Measurements from ENCODE around the gene TMEM200B.
"Not testable (repeated sequence)": the region's sequence is repeated elsewhere in the genome, so short reads cannot be mapped to it uniquely, and the experiment has no call there.

TMEM200B gene

GRCh38 chr1:29113413-29114117, 10.1 kb downstream of the TMEM200B start:
- no peak for DNase-seq (ENCODE audit: low read depth)
- TF ChIP-seq MAX (IDR thresholded peaks at IDR 0.05; ENCODE audit: low read depth, low read length) = no peak
- no peak for TF ChIP-seq POLR2A (IDR thresholded peaks at IDR 0.05; ENCODE audit: extremely low read depth, insufficient read length)
- no peak for TF ChIP-seq CTCF (IDR thresholded peaks at IDR 0.05; ENCODE audit: low read depth, low read length)
- no peak for TF ChIP-seq MYC (IDR thresholded peaks at IDR 0.05; ENCODE audit: low read depth, low read length)
- no peak overlapping the region for H3K4me3 ChIP-seq (ENCODE audit: low read depth, low read length)

GRCh38 chr1:29112705-29113412, 10.8 kb downstream of the TMEM200B start:
- no peak for TF ChIP-seq MAX (IDR thresholded peaks at IDR 0.05; ENCODE audit: low read depth, low read length)
- no peak for TF ChIP-seq MYC (IDR thresholded peaks at IDR 0.05; ENCODE audit: low read depth, low read length)
- TF ChIP-seq CTCF (IDR thresholded peaks at IDR 0.05; ENCODE audit: low read depth, low read length) = no peak
- TF ChIP-seq POLR2A (IDR thresholded peaks at IDR 0.05; ENCODE audit: extremely low read depth, insufficient read length) = no peak
- DNase-seq (ENCODE audit: low read depth) = no peak

GRCh38 chr1:29108041-29108440, 15.7 kb downstream of the TMEM200B start:
- DNase-seq (ENCODE audit: low read depth); H3K4me3 ChIP-seq (ENCODE audit: low read depth, low read length): not testable (repeated sequence)

More at GRCh38 chr1:29112705-29113412, 10.8 kb downstream of the TMEM200B start:
- no peak overlapping the region for H3K4me3 ChIP-seq (ENCODE audit: low read depth, low read length)

- DNase-seq (ENCODE audit: low read depth) = no peak
- TF ChIP-seq POLR2A (IDR thresholded peaks at IDR 0.05; ENCODE audit: extremely low read depth, insufficient read length) (no peak), MYC (IDR thresholded peaks at IDR 0.05; ENCODE audit: low read depth, low read length) (no peak), CTCF (IDR thresholded peaks at IDR 0.05; ENCODE audit: low read depth, low read length) (no peak), MAX (IDR thresholded peaks at IDR 0.05; ENCODE audit: low read depth, low read length) (no peak)
- no peak overlapping the region for H3K4me3 ChIP-seq (ENCODE audit: low read depth, low read length)
Measured at GRCh38 chr1:29105822-29106221, 17.9 kb downstream of the TMEM200B start.

- TF ChIP-seq CTCF (IDR thresholded peaks at IDR 0.05; ENCODE audit: low read depth, low read length) = no peak
- TF ChIP-seq POLR2A (IDR thresholded peaks at IDR 0.05; ENCODE audit: extremely low read depth, insufficient read length) = no peak
- TF ChIP-seq MAX (IDR thresholded peaks at IDR 0.05; ENCODE audit: low read depth, low read length) = no peak
- TF ChIP-seq MYC (IDR thresholded peaks at IDR 0.05; ENCODE audit: low read depth, low read length) = no peak
- no peak overlapping the region for H3K4me3 ChIP-seq (ENCODE audit: low read depth, low read length)
- DNase-seq (ENCODE audit: low read depth) = no peak
Measured at GRCh38 chr1:29100487-29100886, 23.2 kb downstream of the TMEM200B start.

GRCh38 chr1:29099286-29099685, 24.4 kb downstream of the TMEM200B start:
- no peak for DNase-seq (ENCODE audit: low read depth)
- no peak for TF ChIP-seq CTCF (IDR thresholded peaks at IDR 0.05; ENCODE audit: low read depth, low read length)
- no peak for TF ChIP-seq MYC (IDR thresholded peaks at IDR 0.05; ENCODE audit: low read depth, low read length)
- TF ChIP-seq POLR2A (IDR thresholded peaks at IDR 0.05; ENCODE audit: extremely low read depth, insufficient read length) = no peak
- TF ChIP-seq MAX (IDR thresholded peaks at IDR 0.05; ENCODE audit: low read depth, low read length) = no peak
- no peak overlapping the region for H3K4me3 ChIP-seq (ENCODE audit: low read depth, low read length)

Data from NB4 (cell line).